ENCODE measurements around the gene ACAD10. TPM values are rescaled to one million over a fixed set of nuclear protein-coding genes. Genes with fewer than 3 reads are reported as not detected.
"Not testable (repeated sequence)": the region's sequence is repeated elsewhere in the genome, so short reads cannot be mapped to it uniquely, and the experiment has no call there.

Gene ACAD10
- total and polyA plus RNA-seq, 2 donors: 16.4 to 27.5 TPM

DNA sequence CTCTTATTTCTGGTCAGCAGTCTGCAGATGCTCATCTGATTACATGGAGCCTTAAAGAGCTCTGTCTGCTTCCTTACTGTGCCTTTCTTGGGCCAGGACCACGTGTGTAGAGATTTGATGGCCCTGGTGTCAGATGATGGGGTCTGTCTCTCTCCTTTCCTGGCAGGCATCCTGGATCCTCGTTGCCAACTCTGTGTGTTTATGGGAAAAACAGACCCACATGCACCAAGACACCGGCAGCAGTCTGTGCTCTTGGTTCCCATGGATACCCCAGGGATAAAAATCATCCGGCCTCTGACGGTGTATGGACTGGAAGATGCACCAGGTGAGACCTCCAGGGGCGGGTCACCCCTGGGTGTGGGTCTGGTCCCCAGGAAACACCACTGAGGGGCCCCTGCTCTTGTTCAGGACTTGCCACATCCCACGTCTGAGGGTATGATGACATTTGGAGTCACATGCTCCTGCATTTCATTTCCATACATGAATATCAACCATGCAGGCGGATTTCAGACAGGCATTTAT is 62.4 kb downstream of the ACAD10 start:
- peaks cover 3% of the 10 kb centered on the region for H3K36me3 ChIP-seq (ENCODE audit: insufficient read depth)
- DNase-seq (ENCODE audit: extremely low spot score): no peak
- H3K27ac ChIP-seq (ENCODE audit: low read depth): no peak overlapping the region
- H3K4me3 ChIP-seq (ENCODE audit: low read depth, low read length): no peak overlapping the region
- H3K4me1 ChIP-seq (ENCODE audit: insufficient read depth): no peaks in the 10 kb centered on the region
- 61% methylated on average over 8 of the region's 8 CpGs for WGBS

DNA sequence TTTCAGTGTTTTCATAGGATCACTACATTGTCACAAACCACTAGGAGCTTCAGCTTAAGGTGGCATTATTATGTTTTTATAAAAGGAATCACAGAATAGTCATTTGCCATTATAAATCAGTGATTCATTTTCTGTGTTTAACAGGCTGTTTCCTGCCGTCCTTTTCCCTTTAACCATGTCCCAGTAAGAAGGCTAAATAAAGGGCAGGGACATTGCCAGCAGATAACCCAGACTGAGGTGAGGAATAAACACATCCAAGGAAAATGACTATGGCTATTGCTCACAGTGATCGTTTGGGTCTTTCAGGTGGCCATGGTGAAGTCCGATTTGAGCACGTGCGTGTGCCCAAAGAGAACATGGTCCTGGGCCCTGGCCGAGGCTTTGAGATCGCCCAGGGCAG is 63.0 kb downstream of the ACAD10 start:
- WGBS: 89% methylated on average over 7 of the region's 7 CpGs
- H3K27ac ChIP-seq (ENCODE audit: low read depth): no peak overlapping the region
- peaks cover 3% of the 10 kb centered on the region for H3K36me3 ChIP-seq (ENCODE audit: insufficient read depth)
- no peaks in the 10 kb centered on the region for H3K4me1 ChIP-seq (ENCODE audit: insufficient read depth)
- H3K4me3 ChIP-seq (ENCODE audit: low read depth, low read length): no peak overlapping the region
- DNase-seq (ENCODE audit: extremely low spot score): no peak

DNA sequence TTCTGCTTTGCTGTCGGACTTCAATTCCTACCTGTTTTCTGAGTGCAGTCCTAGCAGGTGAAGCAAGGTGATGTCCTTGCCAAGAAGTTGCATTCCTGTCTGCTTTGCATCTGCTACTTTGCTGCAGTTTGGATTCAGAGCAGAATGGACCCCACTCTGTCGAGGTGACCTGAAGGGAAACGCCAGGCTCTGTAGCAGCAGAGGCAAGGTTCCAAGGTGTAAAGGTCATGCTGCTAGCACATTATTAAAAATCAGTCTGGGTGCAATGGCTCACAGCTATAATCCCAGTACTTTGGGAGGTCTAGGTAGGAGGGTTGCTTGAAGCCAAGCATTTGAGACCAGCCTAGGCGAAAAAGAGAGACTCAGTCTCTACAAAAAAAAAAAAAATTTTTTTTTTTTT is 63.5 kb downstream of the ACAD10 start:
- DNase-seq (ENCODE audit: extremely low spot score): no peak
- WGBS: 91% methylated on average over 4 of the region's 4 CpGs
- H3K36me3 ChIP-seq (ENCODE audit: insufficient read depth): peaks cover 3% of the 10 kb centered on the region
- no peaks in the 10 kb centered on the region for H3K4me1 ChIP-seq (ENCODE audit: insufficient read depth)
- no peak overlapping the region for H3K27ac ChIP-seq (ENCODE audit: low read depth)
- H3K4me3 ChIP-seq (ENCODE audit: low read depth, low read length): no peak overlapping the region

DNA sequence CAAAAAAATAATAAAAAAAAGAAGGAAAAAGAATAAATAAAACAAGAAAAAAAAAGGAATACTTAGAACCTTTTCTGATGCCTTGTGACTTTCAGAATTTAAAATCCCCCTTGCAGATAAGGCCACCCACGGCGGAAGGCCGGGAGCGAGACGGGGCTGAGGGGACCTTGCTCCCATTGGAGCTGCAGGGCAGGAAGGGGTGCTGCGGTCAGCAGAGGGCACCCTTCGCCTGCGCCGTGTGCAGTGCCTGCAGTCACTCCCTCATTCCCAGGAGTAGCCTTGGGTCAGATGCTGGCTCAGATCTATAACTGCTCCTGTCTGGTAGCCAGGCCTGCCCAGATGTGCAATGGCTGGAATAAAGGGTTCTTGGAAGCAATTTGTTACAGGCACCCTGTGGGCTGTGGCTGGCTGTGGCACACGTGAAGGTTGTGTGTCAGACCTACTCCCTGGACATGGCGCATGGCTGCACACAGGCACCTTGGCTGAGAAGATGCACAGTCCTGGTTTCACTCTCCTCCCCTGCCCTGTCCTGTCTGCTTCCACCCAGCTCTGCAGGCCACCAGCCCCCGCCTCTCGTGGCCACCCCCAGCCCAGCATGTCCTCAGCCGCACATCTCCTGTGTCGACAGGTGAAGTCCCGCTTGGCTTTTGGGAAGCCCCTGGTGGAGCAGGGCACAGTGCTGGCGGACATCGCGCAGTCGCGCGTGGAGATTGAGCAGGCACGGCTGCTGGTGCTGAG is 67.5 kb downstream of the ACAD10 start:
- H3K4me1 ChIP-seq (ENCODE audit: insufficient read depth): no peaks in the 10 kb centered on the region
- DNase-seq (ENCODE audit: extremely low spot score): no peak
- no peak overlapping the region for H3K4me3 ChIP-seq (ENCODE audit: low read depth, low read length)
- 60% methylated on average over 23 of the region's 23 CpGs for WGBS
- H3K36me3 ChIP-seq (ENCODE audit: insufficient read depth): peaks cover 3% of the 10 kb centered on the region
- H3K27ac ChIP-seq (ENCODE audit: low read depth): no peak overlapping the region

DNA sequence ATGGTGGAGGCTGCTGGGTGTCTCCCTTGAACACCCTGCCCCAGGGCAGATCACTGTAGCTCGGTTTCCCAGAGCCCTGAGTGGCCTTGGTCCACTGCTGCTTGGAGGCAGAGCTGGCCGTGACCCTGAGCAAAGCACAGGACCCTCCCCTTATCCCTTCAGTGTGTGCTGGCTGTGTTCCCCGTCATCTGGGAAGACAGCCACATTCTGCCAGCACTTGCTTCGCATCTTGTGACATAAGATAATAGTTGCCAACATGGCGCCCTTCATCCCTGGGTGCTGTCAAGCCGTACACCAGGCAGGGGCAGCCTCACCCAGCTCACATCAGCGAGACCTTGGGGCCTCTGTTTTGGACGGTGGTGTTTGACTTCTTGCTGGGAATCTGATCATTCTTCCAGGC is 68.8 kb downstream of the ACAD10 start:
- DNase-seq (ENCODE audit: extremely low spot score): no peak
- H3K36me3 ChIP-seq (ENCODE audit: insufficient read depth): peaks cover 3% of the 10 kb centered on the region
- H3K4me1 ChIP-seq (ENCODE audit: insufficient read depth): no peaks in the 10 kb centered on the region
- H3K27ac ChIP-seq (ENCODE audit: low read depth): no peak overlapping the region
- WGBS: 75% methylated on average over 8 of the region's 8 CpGs
- H3K4me3 ChIP-seq (ENCODE audit: low read depth, low read length): no peak overlapping the region

DNA sequence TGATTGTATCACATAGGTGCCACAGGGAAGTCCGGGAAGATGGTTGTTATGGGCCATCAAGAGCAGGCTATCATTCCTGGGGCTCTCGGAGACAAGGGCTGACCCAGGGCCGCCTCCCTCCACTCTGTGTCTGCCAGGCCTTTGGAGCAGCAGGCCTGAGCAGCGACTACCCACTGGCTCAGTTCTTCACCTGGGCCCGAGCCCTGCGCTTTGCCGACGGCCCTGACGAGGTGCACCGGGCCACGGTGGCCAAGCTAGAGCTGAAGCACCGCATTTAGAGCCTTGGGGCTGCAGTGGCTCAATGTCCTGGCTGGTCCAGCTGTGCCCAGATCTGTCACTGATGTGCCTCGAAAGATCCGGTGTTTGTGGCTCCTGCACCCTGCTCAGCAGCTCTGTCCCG is 70.3 kb downstream of the ACAD10 start:
- DNase-seq (ENCODE audit: extremely low spot score): no peak
- Histone ChIP-seq H3K4me3 (ENCODE audit: low read depth, low read length) (no peak overlapping the region), H3K36me3 (ENCODE audit: insufficient read depth) (peaks cover 3% of the 10 kb centered on the region), H3K27ac (ENCODE audit: low read depth) (no peak overlapping the region), H3K4me1 (ENCODE audit: insufficient read depth) (no peaks in the 10 kb centered on the region)
- WGBS: 95% methylated on average over 15 of the region's 15 CpGs

DNA sequence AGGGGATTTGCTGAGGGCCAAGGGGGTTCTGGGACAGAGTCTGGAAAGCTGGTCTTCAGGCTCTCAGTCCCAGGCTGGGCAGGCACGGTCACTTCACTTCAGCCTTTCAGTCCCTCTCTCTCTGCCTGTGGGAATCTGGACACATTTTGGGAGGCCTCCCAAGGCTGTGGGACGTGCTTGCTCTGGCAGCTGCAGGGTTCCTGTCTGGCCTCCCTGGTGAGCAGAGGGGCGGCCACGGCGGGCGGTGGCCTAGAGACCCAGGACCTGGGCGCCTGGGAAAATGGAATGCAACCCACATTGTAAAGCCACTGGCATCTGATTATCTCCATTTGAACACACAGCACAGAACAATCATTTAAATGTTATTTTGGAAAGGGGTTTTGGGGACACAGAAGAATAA is 70.8 kb downstream of the ACAD10 start:
- Histone ChIP-seq H3K36me3 (ENCODE audit: insufficient read depth) (peaks cover 3% of the 10 kb centered on the region), H3K4me3 (ENCODE audit: low read depth, low read length) (no peak overlapping the region), H3K4me1 (ENCODE audit: insufficient read depth) (no peaks in the 10 kb centered on the region), H3K27ac (ENCODE audit: low read depth) (no peak overlapping the region)
- 89% methylated on average over 7 of the region's 7 CpGs for WGBS
- DNase-seq (ENCODE audit: extremely low spot score): no peak

DNA sequence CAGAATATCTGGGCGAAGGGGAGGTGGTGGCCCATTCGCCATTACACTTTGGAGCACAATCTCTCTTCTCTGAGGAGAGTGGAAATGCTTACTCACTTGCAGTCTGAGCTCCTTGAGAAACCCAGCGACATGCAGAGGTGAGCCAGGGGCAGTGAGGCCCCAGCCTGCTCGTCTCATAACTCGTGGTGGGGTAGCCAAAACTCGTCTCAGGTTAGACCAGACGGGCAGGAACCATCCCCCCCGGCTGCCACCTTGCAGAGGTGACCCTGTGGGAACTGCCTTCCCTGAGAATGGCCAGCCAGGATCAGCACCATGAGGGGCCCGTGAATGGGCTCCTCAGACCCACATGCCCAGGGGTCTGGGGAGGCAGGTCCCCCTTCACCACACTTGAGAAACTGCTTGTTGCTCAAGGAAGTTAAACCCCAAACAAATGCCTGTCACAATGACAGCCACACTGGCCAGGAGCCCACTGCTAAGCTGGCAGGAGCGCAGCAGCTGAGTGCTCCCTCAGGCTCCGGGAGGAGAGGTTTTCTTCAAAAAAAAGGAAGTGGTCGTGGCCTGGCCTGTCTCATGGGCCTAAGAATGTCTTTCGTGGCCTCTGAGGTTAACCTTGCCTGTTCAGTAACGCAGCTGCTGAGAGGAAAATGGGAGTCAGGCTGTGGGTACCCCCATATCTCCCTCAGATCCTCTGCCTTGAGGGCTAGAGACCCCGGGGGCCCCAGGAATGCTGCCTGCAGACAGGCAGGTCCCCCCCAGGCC is 71.7 kb downstream of the ACAD10 start:
- Histone ChIP-seq H3K4me1 (ENCODE audit: insufficient read depth) (no peaks in the 10 kb centered on the region), H3K27ac (ENCODE audit: low read depth) (no peak overlapping the region), H3K4me3 (ENCODE audit: low read depth, low read length) (no peak overlapping the region), H3K36me3 (ENCODE audit: insufficient read depth) (peaks cover 3% of the 10 kb centered on the region)
- DNase-seq (ENCODE audit: extremely low spot score): no peak
- 68% methylated on average over 15 of the region's 15 CpGs for WGBS

DNA sequence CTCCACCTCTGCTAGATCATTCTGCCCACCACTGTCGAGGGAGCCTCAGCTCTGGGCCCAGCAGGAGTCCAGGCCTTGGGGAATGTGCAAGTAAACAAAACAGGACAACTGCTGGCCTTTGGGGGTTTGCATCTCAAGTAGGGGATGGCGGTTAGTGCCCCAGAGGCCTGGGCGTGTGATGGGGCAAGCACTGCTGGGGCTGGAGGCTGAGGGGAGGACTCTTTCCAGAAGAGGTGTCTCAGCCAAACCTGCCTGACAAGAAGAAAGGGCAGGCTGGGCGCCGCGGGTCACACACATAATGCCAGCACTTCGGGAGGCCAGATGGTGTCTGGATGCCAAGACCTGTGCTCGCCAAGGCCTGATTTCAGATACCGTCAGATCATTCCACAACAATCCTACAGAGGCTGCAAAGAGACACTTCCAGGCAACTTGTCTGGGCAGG is 72.3 kb downstream of the ACAD10 start:
- WGBS: 72% methylated on average over 9 of the region's 9 CpGs
- DNase-seq (ENCODE audit: extremely low spot score): no peak
- Histone ChIP-seq H3K27ac (ENCODE audit: low read depth) (no peak overlapping the region), H3K4me3 (ENCODE audit: low read depth, low read length) (no peak overlapping the region), H3K36me3 (ENCODE audit: insufficient read depth) (peaks cover 3% of the 10 kb centered on the region), H3K4me1 (ENCODE audit: insufficient read depth) (no peaks in the 10 kb centered on the region)

DNA sequence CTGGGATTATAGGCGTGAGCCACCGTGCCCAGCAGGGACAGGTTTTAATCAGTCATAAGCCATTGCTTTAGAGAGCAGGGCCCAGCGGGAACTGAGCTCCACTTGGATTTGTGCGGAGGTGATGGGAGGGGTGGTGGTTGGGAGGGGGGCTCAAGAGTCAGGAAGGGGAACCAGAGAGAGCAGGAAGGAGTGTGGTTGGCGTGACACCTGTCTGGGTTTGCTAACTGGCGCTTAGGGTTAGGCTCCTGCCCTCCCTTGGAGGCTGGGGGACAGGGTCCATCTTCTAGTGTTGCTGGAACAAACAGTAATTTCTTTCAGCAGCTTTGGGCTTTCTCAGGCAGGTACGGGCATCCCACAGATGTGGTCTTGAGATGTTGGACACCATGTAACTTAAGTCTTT is 73.4 kb downstream of the ACAD10 start:
- H3K4me3 ChIP-seq (ENCODE audit: low read depth, low read length): no peak overlapping the region
- 86% methylated on average over 7 of the region's 7 CpGs for WGBS

DNA sequence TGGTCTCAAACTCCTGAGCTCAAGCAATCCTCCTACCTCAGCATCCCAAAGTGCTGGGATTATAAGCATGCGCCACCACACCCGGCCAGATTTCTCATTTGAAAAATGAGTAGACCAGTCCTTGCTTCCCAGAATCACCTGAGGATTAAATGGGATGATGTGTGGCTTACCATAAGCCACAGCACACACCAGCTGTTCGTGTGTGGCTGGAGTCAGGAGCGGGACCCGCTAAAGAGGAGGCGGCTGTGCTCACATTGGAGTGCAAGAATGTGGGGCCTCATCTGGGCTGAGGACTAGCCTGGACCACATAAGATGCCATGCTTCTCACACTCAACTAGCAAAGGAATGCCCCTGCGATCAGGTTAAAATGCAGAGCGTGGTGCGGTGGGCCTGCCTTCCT is 74.1 kb downstream of the ACAD10 start:
- DNase-seq (ENCODE audit: extremely low spot score): no peak
- H3K36me3 ChIP-seq (ENCODE audit: insufficient read depth): peaks cover 3% of the 10 kb centered on the region
- WGBS: 69% methylated on average over 9 of the region's 9 CpGs
- H3K4me3 ChIP-seq (ENCODE audit: low read depth, low read length): no peak overlapping the region
- H3K4me1 ChIP-seq (ENCODE audit: insufficient read depth): no peaks in the 10 kb centered on the region
- H3K27ac ChIP-seq (ENCODE audit: low read depth): no peak overlapping the region

More for the DNA sequence above, 73.4 kb downstream of the ACAD10 start:
- Histone ChIP-seq H3K36me3 (ENCODE audit: insufficient read depth) (peaks cover 3% of the 10 kb centered on the region), H3K27ac (ENCODE audit: low read depth) (no peak overlapping the region), H3K4me1 (ENCODE audit: insufficient read depth) (no peaks in the 10 kb centered on the region)
- DNase-seq (ENCODE audit: extremely low spot score): no peak

DNA sequence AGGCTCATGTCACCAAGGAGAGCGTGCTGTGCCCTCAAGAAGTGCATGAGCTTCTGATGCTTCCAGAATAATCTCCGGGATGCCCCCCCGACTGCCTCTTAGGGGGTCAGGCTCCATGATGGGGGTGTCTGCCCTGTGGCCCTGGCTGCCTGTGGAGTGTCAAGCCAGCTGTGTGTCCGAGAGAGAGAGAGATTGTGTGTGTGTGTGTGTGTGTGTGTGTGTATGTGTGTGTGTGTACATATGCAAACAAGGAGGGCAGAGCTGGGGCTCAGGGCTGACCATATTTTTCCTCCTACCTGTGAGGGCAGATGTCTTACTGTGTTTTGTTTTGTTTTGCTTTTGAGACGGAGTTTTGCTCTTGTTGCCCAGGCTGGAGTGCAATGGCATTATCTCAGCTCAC is 75.2 kb downstream of the ACAD10 start:
- no peak for DNase-seq (ENCODE audit: extremely low spot score)
- Histone ChIP-seq H3K4me3 (ENCODE audit: low read depth, low read length) (no peak overlapping the region), H3K36me3 (ENCODE audit: insufficient read depth) (no peaks in the 10 kb centered on the region), H3K27ac (ENCODE audit: low read depth) (no peak overlapping the region), H3K4me1 (ENCODE audit: insufficient read depth) (no peaks in the 10 kb centered on the region)
- 73% methylated on average over 5 of the region's 5 CpGs for WGBS

DNA sequence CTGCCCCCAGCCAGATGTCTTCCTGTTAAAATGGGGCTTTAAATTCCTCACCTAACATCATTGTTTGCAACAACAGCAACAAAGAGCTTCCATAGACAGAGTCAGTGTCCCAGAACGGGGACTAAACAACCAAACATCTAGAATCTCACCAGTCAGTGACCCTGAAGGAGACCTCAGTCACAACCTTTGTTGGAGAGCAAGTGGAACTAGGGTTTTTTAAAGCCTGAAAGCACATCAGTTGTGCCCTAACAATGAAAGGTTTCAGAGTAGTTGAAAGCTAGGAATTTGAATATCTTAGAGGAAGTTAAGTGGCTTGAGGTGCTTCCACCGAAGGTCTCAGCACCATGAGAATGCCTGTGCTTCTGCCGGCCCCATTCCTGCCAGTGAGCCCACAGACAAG is 75.9 kb downstream of the ACAD10 start:
- Histone ChIP-seq H3K27ac (ENCODE audit: low read depth) (no peak overlapping the region), H3K4me3 (ENCODE audit: low read depth, low read length) (no peak overlapping the region), H3K36me3 (ENCODE audit: insufficient read depth) (no peaks in the 10 kb centered on the region), H3K4me1 (ENCODE audit: insufficient read depth) (no peaks in the 10 kb centered on the region)
- WGBS: 61% methylated on average over 3 of the region's 3 CpGs
- no peak for DNase-seq (ENCODE audit: extremely low spot score)

DNA sequence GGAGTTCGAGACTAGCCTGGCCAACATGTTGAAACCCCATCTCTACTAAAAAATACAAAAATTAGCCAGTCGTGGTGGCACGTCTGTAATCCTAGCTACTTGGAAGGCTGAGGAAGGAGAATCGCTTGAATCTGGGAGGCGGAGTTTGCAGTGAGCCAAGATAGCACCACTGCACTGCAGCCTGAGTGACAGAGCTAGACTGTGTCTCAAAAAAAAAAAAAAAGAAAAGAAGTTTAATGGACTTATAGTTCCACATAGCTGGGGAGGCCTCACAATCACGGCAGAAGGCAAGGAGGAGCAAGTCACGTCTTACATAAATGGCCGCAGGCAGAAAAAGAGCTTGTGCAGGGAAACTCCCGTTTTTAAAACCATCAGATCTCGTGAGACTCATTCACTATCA is 77.7 kb downstream of the ACAD10 start:
- 59% methylated on average over 10 of the region's 10 CpGs for WGBS
- not testable (repeated sequence) for DNase-seq (ENCODE audit: extremely low spot score); H3K4me1 ChIP-seq (ENCODE audit: insufficient read depth); H3K27ac ChIP-seq (ENCODE audit: low read depth); H3K4me3 ChIP-seq (ENCODE audit: low read depth, low read length); H3K36me3 ChIP-seq (ENCODE audit: insufficient read depth)
